HG03064 (cell line): ENCODE data around the gene ELP2.
"Not testable (repeated sequence)": the region's sequence is repeated elsewhere in the genome, so short reads cannot be mapped to it uniquely, and the experiment has no call there.

ENCODE experiments used
- ATAC-seq: cut with Tn5 transposase; IDR thresholded peaks from one replicate; pipeline ENCODE4 v1.9.1; 2021; ENCODE audit warnings: low read depth; ENCODE audit not compliant: unreplicated experiment

The ELP2 gene

GRCh38 chr18:36155851-36156757 lies 26.4 kb downstream of the ELP2 start:
- no peak for ATAC-seq

- no peak for ATAC-seq
Measured at GRCh38 chr18:36157441-36157840, 27.7 kb downstream of the ELP2 start.

- no peak for ATAC-seq
Measured at GRCh38 chr18:36158266-36158867, 28.7 kb downstream of the ELP2 start.

- ATAC-seq, result no peak
Measured at GRCh38 chr18:36160959-36161371, 31.3 kb downstream of the ELP2 start.

GRCh38 chr18:36162981-36163380 lies 33.3 kb downstream of the ELP2 start:
- no peak for ATAC-seq

GRCh38 chr18:36167692-36168218 lies 38.1 kb downstream of the ELP2 start:
- ATAC-seq, result no peak

- not testable (repeated sequence) for ATAC-seq
Measured at GRCh38 chr18:36168296-36168695, 38.6 kb downstream of the ELP2 start.

GRCh38 chr18:36169938-36170337 lies 40.2 kb downstream of the ELP2 start:
- ATAC-seq, result no peak

GRCh38 chr18:36175481-36175880 lies 45.8 kb downstream of the ELP2 start:
- no peak for ATAC-seq

- ATAC-seq, result no peak
Measured at GRCh38 chr18:36176177-36176584, 46.5 kb downstream of the ELP2 start.

- ATAC-seq, result no peak
Measured at GRCh38 chr18:36176711-36177110, 47.0 kb downstream of the ELP2 start.

- no peak for ATAC-seq
Measured at GRCh38 chr18:36177913-36178312, 48.2 kb downstream of the ELP2 start.

- no peak for ATAC-seq
Measured at GRCh38 chr18:36179562-36180355, 50.1 kb downstream of the ELP2 start.

GRCh38 chr18:36181441-36181840 lies 51.7 kb downstream of the ELP2 start:
- ATAC-seq, result no peak

GRCh38 chr18:36181898-36182506 lies 52.3 kb downstream of the ELP2 start:
- ATAC-seq, result no peak

GRCh38 chr18:36183033-36183432 lies 53.3 kb downstream of the ELP2 start:
- ATAC-seq, result no peak

- ATAC-seq, result no peak
Measured at GRCh38 chr18:36183987-36184386, 54.3 kb downstream of the ELP2 start.

GRCh38 chr18:36185157-36185556 lies 55.5 kb downstream of the ELP2 start:
- ATAC-seq, result no peak

- no peak for ATAC-seq
Measured at GRCh38 chr18:36185901-36186460, 56.3 kb downstream of the ELP2 start.
